Immature natural killer cell (primary cell): Measurements from ENCODE around the gene SHISA9. TPM values are rescaled to one million over a fixed set of nuclear protein-coding genes. Genes with fewer than 3 reads are reported as not detected.

ENCODE experiments used
- DNase-seq, 3 donors: peaks; one replicate each; pipeline ENCODE4 v3.0.0; 2022; ENCODE audit warnings: mixed read lengths in 1 of 3
- H3K27ac Mint-ChIP-seq, 6 donors: one replicate each; pipeline ENCODE4 v1.8.0; 2020; ENCODE audit warnings: mixed read lengths in 6 of 6, mild to moderate bottlenecking in 5 of 6, inconsistent platforms in 4 of 6, moderate library complexity in 3 of 6
- H3K27me3 Mint-ChIP-seq, 3 donors: one replicate each; pipeline ENCODE4 v1.8.0; 2020 to 2021; ENCODE audit warnings: low read depth in 3 of 3, mild to moderate bottlenecking in 3 of 3, mixed read lengths in 3 of 3, moderate library complexity in 3 of 3, inconsistent platforms in 1 of 3
- H3K36me3 Mint-ChIP-seq, 3 donors: one replicate each; pipeline ENCODE4 v1.8.0; 2020; ENCODE audit warnings: mixed read lengths in 3 of 3, inconsistent platforms in 2 of 3, mild to moderate bottlenecking in 2 of 3
- H3K4me1 Mint-ChIP-seq, 2 donors: one replicate each; pipeline ENCODE4 v1.8.0; 2020; ENCODE audit warnings: inconsistent platforms in 2 of 2, mild to moderate bottlenecking in 2 of 2, mixed read lengths in 2 of 2, moderate library complexity in 1 of 2
- H3K4me3 Mint-ChIP-seq, 5 donors: one replicate each; pipeline ENCODE4 v1.8.0; 2020; ENCODE audit warnings: mild to moderate bottlenecking in 5 of 5, mixed read lengths in 5 of 5, inconsistent platforms in 3 of 5, moderate library complexity in 3 of 5
- H3K9me3 Mint-ChIP-seq, 6 donors: one replicate each; pipeline ENCODE4 v1.8.0; 2020; ENCODE audit warnings: mild to moderate bottlenecking in 6 of 6, mixed read lengths in 6 of 6, inconsistent platforms in 4 of 6, moderate library complexity in 3 of 6
- polyA plus RNA-seq, 3 donors: library from polyadenylated mRNA; unstranded; fragments of 300-500 nt; fragmentation: Illumina TruSeq; gene quantifications; one replicate each; pipeline ENCODE4 v1.2.3, GENCODE V29; 2021

Gene SHISA9
- polyA plus RNA-seq, 3 donors from 2014 or later: not detected

- H3K36me3 Mint-ChIP-seq: no peaks in the 10 kb centered on the region
- H3K9me3 Mint-ChIP-seq: no peaks in the 10 kb centered on the region
- H3K27ac Mint-ChIP-seq: no peak overlapping the region
These were observed 20.2 kb upstream of the SHISA9 start for GRCh38 chr16:12881182-12881581.

GRCh38 chr16:12881740-12882139, 19.7 kb upstream of the SHISA9 start:
- DNase-seq: no peak
- Mint-ChIP-seq H3K36me3 (no peaks in the 10 kb centered on the region), H3K4me1 (no peaks in the 10 kb centered on the region), H3K27ac (no peak overlapping the region), H3K4me3 (no peak overlapping the region), H3K27me3 (peaks cover 4 to 11% (median 5%) of the 10 kb centered on the region in 3 donors), H3K9me3 (no peaks in the 10 kb centered on the region)

More at GRCh38 chr16:12881182-12881581, 20.2 kb upstream of the SHISA9 start:
- no peak for DNase-seq
- H3K4me1 Mint-ChIP-seq: no peaks in the 10 kb centered on the region
- H3K27me3 Mint-ChIP-seq: peaks cover 4 to 11% (median 5%) of the 10 kb centered on the region in 3 donors
- no peak overlapping the region for H3K4me3 Mint-ChIP-seq

GRCh38 chr16:12885742-12886141, 15.7 kb upstream of the SHISA9 start:
- H3K36me3 Mint-ChIP-seq: no peaks in the 10 kb centered on the region
- H3K4me3 Mint-ChIP-seq: no peak overlapping the region
- peaks cover 3 to 7% (median 3%) of the 10 kb centered on the region in 3 donors for H3K27me3 Mint-ChIP-seq
- H3K4me1 Mint-ChIP-seq: no peaks in the 10 kb centered on the region
- no peak for DNase-seq
- H3K27ac Mint-ChIP-seq: no peak overlapping the region
- H3K9me3 Mint-ChIP-seq: no peaks in the 10 kb centered on the region

- Mint-ChIP-seq H3K27ac (no peak overlapping the region), H3K4me3 (no peak overlapping the region), H3K4me1 (no peaks in the 10 kb centered on the region), H3K36me3 (no peaks in the 10 kb centered on the region), H3K9me3 (no peaks in the 10 kb centered on the region), H3K27me3 (peaks cover 2 to 7% (median 5%) of the 10 kb centered on the region in 3 donors)
- no peak for DNase-seq
These were observed 9.6 kb upstream of the SHISA9 start for GRCh38 chr16:12891836-12892235.

- no peaks in the 10 kb centered on the region for H3K4me1 Mint-ChIP-seq
- no peak overlapping the region for H3K4me3 Mint-ChIP-seq
- H3K27me3 Mint-ChIP-seq: peaks cover 0 to 7% (median 5%) of the 10 kb centered on the region in 3 donors
- no peak for DNase-seq
- no peak overlapping the region for H3K27ac Mint-ChIP-seq
- H3K9me3 Mint-ChIP-seq: no peaks in the 10 kb centered on the region
- H3K36me3 Mint-ChIP-seq: no peaks in the 10 kb centered on the region
These were observed 8.2 kb upstream of the SHISA9 start for GRCh38 chr16:12893050-12893750.

GRCh38 chr16:12896562-12896961, 4.8 kb upstream of the SHISA9 start:
- no peak for DNase-seq
- H3K9me3 Mint-ChIP-seq: no peaks in the 10 kb centered on the region
- no peaks in the 10 kb centered on the region for H3K4me1 Mint-ChIP-seq
- peaks cover 4 to 16% (median 5%) of the 10 kb centered on the region in 3 donors for H3K27me3 Mint-ChIP-seq
- no peak overlapping the region for H3K27ac Mint-ChIP-seq
- H3K36me3 Mint-ChIP-seq: no peaks in the 10 kb centered on the region
- no peak overlapping the region for H3K4me3 Mint-ChIP-seq

GRCh38 chr16:12898551-12898950, 2.8 kb upstream of the SHISA9 start:
- Mint-ChIP-seq H3K27ac (no peak overlapping the region), H3K4me1 (no peaks in the 10 kb centered on the region), H3K27me3 (peaks cover 2 to 12% (median 5%) of the 10 kb centered on the region in 3 donors), H3K9me3 (no peaks in the 10 kb centered on the region), H3K4me3 (no peak overlapping the region), H3K36me3 (no peaks in the 10 kb centered on the region)
- no peak for DNase-seq

- H3K27ac Mint-ChIP-seq: no peak overlapping the region
- peaks cover 2 to 12% (median 5%) of the 10 kb centered on the region in 3 donors for H3K27me3 Mint-ChIP-seq
- no peaks in the 10 kb centered on the region for H3K4me1 Mint-ChIP-seq
- H3K9me3 Mint-ChIP-seq: no peaks in the 10 kb centered on the region
- DNase-seq: no peak
- H3K36me3 Mint-ChIP-seq: no peaks in the 10 kb centered on the region
- no peak overlapping the region for H3K4me3 Mint-ChIP-seq
These were observed 1.8 kb upstream of the SHISA9 start for GRCh38 chr16:12899529-12900143.

GRCh38 chr16:12900156-12900555, 1.2 kb upstream of the SHISA9 start:
- DNase-seq: no peak
- no peak overlapping the region for H3K27ac Mint-ChIP-seq
- H3K4me3 Mint-ChIP-seq: peak overlapping the region in 1 of 5 donors; percentile 35
- H3K36me3 Mint-ChIP-seq: no peaks in the 10 kb centered on the region
- H3K9me3 Mint-ChIP-seq: no peaks in the 10 kb centered on the region
- H3K27me3 Mint-ChIP-seq: peaks cover 2 to 15% (median 5%) of the 10 kb centered on the region in 3 donors
- no peaks in the 10 kb centered on the region for H3K4me1 Mint-ChIP-seq

GRCh38 chr16:12900599-12901203, 697 bp upstream of the SHISA9 start:
- H3K4me3 Mint-ChIP-seq: peak overlapping the region in 1 of 5 donors; percentile 35
- no peak for DNase-seq
- H3K4me1 Mint-ChIP-seq: no peaks in the 10 kb centered on the region

GRCh38 chr16:12901204-12901596, 198 bp upstream of the SHISA9 start:
- no peak for DNase-seq
- H3K36me3 Mint-ChIP-seq: no peaks in the 10 kb centered on the region
- no peak overlapping the region for H3K4me3 Mint-ChIP-seq
- H3K27me3 Mint-ChIP-seq: peaks cover 2 to 17% (median 5%) of the 10 kb centered on the region in 3 donors
- H3K27ac Mint-ChIP-seq: no peak overlapping the region
- no peaks in the 10 kb centered on the region for H3K4me1 Mint-ChIP-seq
- no peaks in the 10 kb centered on the region for H3K9me3 Mint-ChIP-seq

More at GRCh38 chr16:12900599-12901203, 697 bp upstream of the SHISA9 start:
- Mint-ChIP-seq H3K36me3 (no peaks in the 10 kb centered on the region), H3K27me3 (peaks cover 2 to 17% (median 5%) of the 10 kb centered on the region in 3 donors), H3K27ac (no peak overlapping the region), H3K9me3 (no peaks in the 10 kb centered on the region)

GRCh38 chr16:12902511-12903372, 1.3 kb downstream of the SHISA9 start:
- H3K4me1 Mint-ChIP-seq: no peaks in the 10 kb centered on the region
- DNase-seq: no peak
- no peak overlapping the region for H3K4me3 Mint-ChIP-seq
- H3K27ac Mint-ChIP-seq: no peak overlapping the region
- H3K36me3 Mint-ChIP-seq: no peaks in the 10 kb centered on the region
- H3K27me3 Mint-ChIP-seq: peaks cover 2 to 20% (median 5%) of the 10 kb centered on the region in 3 donors
- H3K9me3 Mint-ChIP-seq: no peaks in the 10 kb centered on the region

GRCh38 chr16:12903407-12904328, 2.3 kb downstream of the SHISA9 start:
- Mint-ChIP-seq H3K27me3 (peaks cover 2 to 18% (median 5%) of the 10 kb centered on the region in 3 donors), H3K9me3 (no peaks in the 10 kb centered on the region), H3K4me1 (no peaks in the 10 kb centered on the region), H3K36me3 (no peaks in the 10 kb centered on the region), H3K4me3 (no peak overlapping the region), H3K27ac (no peak overlapping the region)
- DNase-seq: no peak
